ENCODE results near the gene PILRB.

DNA sequence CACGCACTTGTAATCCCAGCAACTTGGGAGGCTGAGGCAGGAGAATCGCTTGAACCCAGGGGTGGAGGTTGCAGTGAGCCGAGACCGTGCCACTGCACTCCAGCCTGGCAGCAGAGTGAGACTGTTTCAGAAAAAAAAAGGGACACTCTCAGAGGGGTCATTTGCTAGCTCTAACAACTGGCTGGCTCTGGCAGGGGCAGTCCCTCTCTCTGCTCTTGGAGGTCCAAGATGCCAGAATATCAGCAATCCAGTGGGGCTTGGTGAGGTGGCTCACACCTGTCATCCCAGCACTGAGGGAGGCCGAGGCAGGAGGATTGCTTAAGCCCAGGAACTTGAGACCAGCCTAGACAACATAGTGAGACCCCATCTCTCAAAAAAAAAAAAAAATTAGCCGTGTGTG is 12.8 kb downstream of the PILRB start:
- TF ChIP-seq, protein P1, sequence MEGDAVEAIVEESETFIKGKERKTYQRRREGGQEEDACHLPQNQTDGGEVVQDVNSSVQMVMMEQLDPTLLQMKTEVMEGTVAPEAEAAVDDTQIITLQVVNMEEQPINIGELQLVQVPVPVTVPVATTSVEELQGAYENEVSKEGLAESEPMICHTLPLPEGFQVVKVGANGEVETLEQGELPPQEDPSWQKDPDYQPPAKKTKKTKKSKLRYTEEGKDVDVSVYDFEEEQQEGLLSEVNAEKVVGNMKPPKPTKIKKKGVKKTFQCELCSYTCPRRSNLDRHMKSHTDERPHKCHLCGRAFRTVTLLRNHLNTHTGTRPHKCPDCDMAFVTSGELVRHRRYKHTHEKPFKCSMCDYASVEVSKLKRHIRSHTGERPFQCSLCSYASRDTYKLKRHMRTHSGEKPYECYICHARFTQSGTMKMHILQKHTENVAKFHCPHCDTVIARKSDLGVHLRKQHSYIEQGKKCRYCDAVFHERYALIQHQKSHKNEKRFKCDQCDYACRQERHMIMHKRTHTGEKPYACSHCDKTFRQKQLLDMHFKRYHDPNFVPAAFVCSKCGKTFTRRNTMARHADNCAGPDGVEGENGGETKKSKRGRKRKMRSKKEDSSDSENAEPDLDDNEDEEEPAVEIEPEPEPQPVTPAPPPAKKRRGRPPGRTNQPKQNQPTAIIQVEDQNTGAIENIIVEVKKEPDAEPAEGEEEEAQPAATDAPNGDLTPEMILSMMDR (IDR thresholded peaks at IDR 0.05 in 2 of 3, conservative IDR thresholded peaks at IDR 0.05 in 1 of 3; ENCODE audit: borderline replicate concordance in 1 of 3, insufficient read depth in 1 of 3, low read depth in 2 of 3, low read length in 2 of 3), result no peak
- no peak for TF ChIP-seq EZH2phosphoT487 (IDR thresholded peaks at IDR 0.05; ENCODE audit: borderline replicate concordance)
- no peak for TF ChIP-seq EZH2 (IDR thresholded peaks at IDR 0.05)
- no peak for TF ChIP-seq SIN3A (IDR thresholded peaks at IDR 0.05; ENCODE audit: low read depth)
- no peak for TF ChIP-seq POLR2A (IDR thresholded peaks at IDR 0.05; ENCODE audit: borderline replicate concordance, extremely low read depth, insufficient read depth, insufficient read length)
- no peak for TF ChIP-seq SP1 (IDR thresholded peaks at IDR 0.05; ENCODE audit: low read depth)
- TF ChIP-seq, protein P2, sequence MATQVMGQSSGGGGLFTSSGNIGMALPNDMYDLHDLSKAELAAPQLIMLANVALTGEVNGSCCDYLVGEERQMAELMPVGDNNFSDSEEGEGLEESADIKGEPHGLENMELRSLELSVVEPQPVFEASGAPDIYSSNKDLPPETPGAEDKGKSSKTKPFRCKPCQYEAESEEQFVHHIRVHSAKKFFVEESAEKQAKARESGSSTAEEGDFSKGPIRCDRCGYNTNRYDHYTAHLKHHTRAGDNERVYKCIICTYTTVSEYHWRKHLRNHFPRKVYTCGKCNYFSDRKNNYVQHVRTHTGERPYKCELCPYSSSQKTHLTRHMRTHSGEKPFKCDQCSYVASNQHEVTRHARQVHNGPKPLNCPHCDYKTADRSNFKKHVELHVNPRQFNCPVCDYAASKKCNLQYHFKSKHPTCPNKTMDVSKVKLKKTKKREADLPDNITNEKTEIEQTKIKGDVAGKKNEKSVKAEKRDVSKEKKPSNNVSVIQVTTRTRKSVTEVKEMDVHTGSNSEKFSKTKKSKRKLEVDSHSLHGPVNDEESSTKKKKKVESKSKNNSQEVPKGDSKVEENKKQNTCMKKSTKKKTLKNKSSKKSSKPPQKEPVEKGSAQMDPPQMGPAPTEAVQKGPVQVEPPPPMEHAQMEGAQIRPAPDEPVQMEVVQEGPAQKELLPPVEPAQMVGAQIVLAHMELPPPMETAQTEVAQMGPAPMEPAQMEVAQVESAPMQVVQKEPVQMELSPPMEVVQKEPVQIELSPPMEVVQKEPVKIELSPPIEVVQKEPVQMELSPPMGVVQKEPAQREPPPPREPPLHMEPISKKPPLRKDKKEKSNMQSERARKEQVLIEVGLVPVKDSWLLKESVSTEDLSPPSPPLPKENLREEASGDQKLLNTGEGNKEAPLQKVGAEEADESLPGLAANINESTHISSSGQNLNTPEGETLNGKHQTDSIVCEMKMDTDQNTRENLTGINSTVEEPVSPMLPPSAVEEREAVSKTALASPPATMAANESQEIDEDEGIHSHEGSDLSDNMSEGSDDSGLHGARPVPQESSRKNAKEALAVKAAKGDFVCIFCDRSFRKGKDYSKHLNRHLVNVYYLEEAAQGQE (IDR thresholded peaks at IDR 0.05; ENCODE audit: low read depth), result no peak
